ENCODE measurements around the gene EVA1A.

- TF ChIP-seq CTCF (IDR thresholded peaks at IDR 0.05) (no peak), EP300 (IDR thresholded peaks at IDR 0.05) (no peak), POLR2A (IDR thresholded peaks at IDR 0.05) (no peak)
Observed at GRCh38 chr2:75533135-75533534, 27.6 kb downstream of the EVA1A start.

Measured in tibial nerve (tissue), 4 donors.